SK-N-MC (cell line): ENCODE data around the gene RGS10.

Experiments
- EZH2 ChIP-seq: fragments of 200-600 bp; sonication (generic); IDR thresholded peaks from one replicate; pipeline ENCODE4 v1.6.1; 2017; ENCODE audit warnings: antibody characterized with exemption
- POLR2AphosphoS5 ChIP-seq: IDR thresholded peaks from 2 replicates; pipeline ENCODE4 v1.6.1; 2012; ENCODE audit warnings: mild to moderate bottlenecking, low read depth, low read length, borderline replicate concordance

DNA sequence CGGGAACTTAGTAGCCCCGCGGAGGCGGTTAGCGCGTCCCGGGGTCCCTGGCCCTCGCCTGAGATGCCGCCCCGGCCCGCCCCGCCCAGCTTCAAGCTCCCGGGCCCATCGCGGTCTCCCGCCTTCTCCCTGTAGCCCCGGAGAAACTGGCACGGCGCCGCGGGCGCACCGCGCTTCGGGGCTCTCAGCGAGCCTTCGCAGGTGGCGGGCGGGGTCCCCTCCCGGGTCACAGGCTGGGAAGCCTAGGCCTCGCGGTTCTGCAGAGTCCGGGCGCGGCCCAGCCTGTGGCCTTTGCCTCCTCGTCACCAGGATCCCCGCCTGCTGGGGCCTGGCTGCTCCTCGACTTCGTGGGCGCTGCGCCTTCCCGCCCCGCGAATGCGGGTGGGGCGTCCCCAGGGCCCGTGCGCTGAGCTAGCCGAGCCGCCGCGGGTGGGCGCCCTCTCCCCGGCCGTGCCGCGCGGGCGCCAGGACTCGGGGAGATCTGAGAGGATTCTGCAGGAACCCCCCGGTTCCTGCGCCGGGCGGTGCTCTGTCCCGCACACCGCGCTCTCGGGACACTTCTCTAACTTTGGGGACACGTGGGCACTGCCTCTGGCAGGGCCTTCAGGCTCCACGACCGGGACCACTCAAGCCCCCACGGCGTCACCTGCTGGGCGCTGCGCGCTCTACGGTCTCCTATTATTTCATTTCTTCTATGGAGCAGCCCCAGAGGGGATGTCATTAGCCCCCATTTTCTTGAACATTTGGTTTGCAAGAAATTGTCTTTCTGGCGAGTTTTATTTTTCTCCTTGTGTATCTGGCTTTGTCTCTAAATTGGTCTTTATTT lies 682 bp upstream of the RGS10 start:
- TF ChIP-seq EZH2 = no peak
- no peak for TF ChIP-seq POLR2AphosphoS5
